MM.1S (cell line): ENCODE data around the gene AP3D1.

Source experiments
- CTCF ChIP-seq: fragments of 300-600 bp; sonication (generic); IDR thresholded peaks from 2 replicates; pipeline ENCODE4 v1.5.1; 2016; ENCODE audit warnings: antibody characterized with exemption, low read length, mixed read lengths
- EZH2phosphoT487 ChIP-seq: fragments of 300-600 bp; sonication (generic); IDR thresholded peaks from 2 replicates; pipeline ENCODE4 v1.6.1; 2018; ENCODE audit warnings: antibody characterized with exemption, low read length

GRCh38 chr19:2187159-2187558, 35.8 kb upstream of the AP3D1 start:
- TF ChIP-seq EZH2phosphoT487 (no peak), CTCF (no peak)
